Fibroblast of lung (primary cell): Measurements from ENCODE around the gene CAPZB. TPM values are rescaled to one million over a fixed set of nuclear protein-coding genes. Genes with fewer than 3 reads are reported as not detected.

Source experiments
- DNase-seq, 2 donors: peaks; one replicate each; pipeline versions ENCODE4 v3.0.0 to v3.0.0-alpha.2; 2010; ENCODE audit warnings: low read depth in 2 of 2
- H2AFZ ChIP-seq: 2 replicates; pipeline ENCODE4 v1.5.1; 2012; ENCODE audit warnings: low read length, control low read depth, inconsistent platforms
- H3K27ac ChIP-seq: 2 replicates; pipeline ENCODE4 v1.5.1; 2011; ENCODE audit warnings: low read length, control low read depth; ENCODE audit not compliant: insufficient read depth
- H3K27me3 ChIP-seq: 2 replicates; pipeline ENCODE4 v1.5.1; 2011; ENCODE audit warnings: mild to moderate bottlenecking, low read length; ENCODE audit not compliant: control insufficient read depth, insufficient read depth
- H3K36me3 ChIP-seq: 2 replicates; pipeline ENCODE4 v1.5.1; 2011; ENCODE audit warnings: low read length; ENCODE audit not compliant: control insufficient read depth, insufficient read depth
- H3K4me1 ChIP-seq: 2 replicates; pipeline ENCODE4 v1.5.1; 2011; ENCODE audit warnings: low read length; ENCODE audit not compliant: control insufficient read depth, insufficient read depth; ENCODE audit errors: extremely low read depth
- H3K4me2 ChIP-seq: 2 replicates; pipeline ENCODE4 v1.5.1; 2011; ENCODE audit warnings: low read length, control low read depth; ENCODE audit not compliant: insufficient read depth; ENCODE audit errors: extremely low read depth
- H3K4me3 ChIP-seq, 4 experiments: fragments of 200-600 bp in 1 of 4; sonication (generic) in 1 of 4; replicated peaks in 1 of 4; 2 replicates each; pipeline ENCODE4 v1.5.1; 2011 to 2016; ENCODE audit warnings: low read length in 4 of 4, low read depth in 3 of 4, mild to moderate bottlenecking in 3 of 4, control low read depth in 2 of 4, inconsistent platforms in 1 of 4, mixed read lengths in 1 of 4; ENCODE audit not compliant: insufficient read depth in 1 of 4; ENCODE audit errors: control extremely low read depth in 1 of 4
- H3K79me2 ChIP-seq: 2 replicates; pipeline ENCODE4 v1.5.1; 2012; ENCODE audit warnings: mild to moderate bottlenecking, low read length, inconsistent platforms; ENCODE audit not compliant: control insufficient read depth, insufficient read depth
- H3K9ac ChIP-seq: 2 replicates; pipeline ENCODE4 v1.5.1; 2011; ENCODE audit warnings: mild to moderate bottlenecking, low read length, control low read depth; ENCODE audit not compliant: insufficient read depth
- H3K9me3 ChIP-seq: 2 replicates; pipeline ENCODE4 v1.5.1; 2012; ENCODE audit warnings: low read depth, low read length; ENCODE audit not compliant: control insufficient read depth, insufficient read depth
- H4K20me1 ChIP-seq: 2 replicates; pipeline ENCODE4 v1.5.1; 2011; ENCODE audit warnings: low read length; ENCODE audit not compliant: control insufficient read depth, insufficient read depth; ENCODE audit errors: extremely low read depth
- CTCF ChIP-seq, 2 donors: IDR thresholded peaks in 1 of 2; conservative IDR thresholded peaks in 1 of 2; 1 replicate in 1 of 2; 2 replicates in 1 of 2; pipeline ENCODE4 v1.5.1; 2011 to 2012; ENCODE audit warnings: low read length in 2 of 2, control low read depth in 1 of 2, inconsistent platforms in 1 of 2, low read depth in 1 of 2, mild to moderate bottlenecking in 1 of 2
- EZH2 ChIP-seq: IDR thresholded peaks from 2 replicates; pipeline ENCODE4 v1.5.1; 2012; ENCODE audit warnings: low read length, control low read depth, mild to moderate bottlenecking; ENCODE audit errors: missing control alignments
- polyA plus RNA-seq, 2 donors: library from polyadenylated mRNA; depleted of rRNA in 1 of 2; stranded (reverse) in 1 of 2; unstranded in 1 of 2; fragments of >200 nt; gene quantifications; 2 replicates each; pipeline ENCODE4 v1.2.1, GENCODE V29; 2011 to 2012; ENCODE audit warnings: missing spikeins in 1 of 2
- total RNA-seq: library from RNA; depleted of rRNA; stranded (reverse); fragments of >200 nt; gene quantifications from 2 replicates; pipeline ENCODE4 v1.2.1, GENCODE V29; 2014

CAPZB gene
- total and polyA plus RNA-seq, 2 donors (not counting 1 experiment from before 2014, with no cell fraction given) = 104 to 495 TPM

- Histone ChIP-seq H2AFZ (no peak overlapping the region), H3K27me3 (no peaks in the 10 kb centered on the region), H3K79me2 (peaks cover 30% of the 10 kb centered on the region), H3K9ac (no peak overlapping the region), H3K4me2 (no peak overlapping the region), H3K36me3 (peaks cover 7% of the 10 kb centered on the region), H3K4me1 (peaks cover 16% of the 10 kb centered on the region), H4K20me1 (no peaks in the 10 kb centered on the region), H3K9me3 (no peaks in the 10 kb centered on the region), H3K4me3 (peak overlapping the region in 1 of 4 experiments; percentile 14), H3K27ac (peak overlapping the region; percentile 33)
- no peak for TF ChIP-seq CTCF (conservative IDR thresholded peaks at IDR 0.05 in 1 of 2, IDR thresholded peaks at IDR 0.05 in 1 of 2; ENCODE audit: low read depth in 1 of 2, low read length in 2 of 2)
- TF ChIP-seq EZH2 = no peak
- DNase-seq = no peak
Observed at GRCh38 chr1:19310061-19310460, 175.3 kb downstream of the CAPZB start.

DNA sequence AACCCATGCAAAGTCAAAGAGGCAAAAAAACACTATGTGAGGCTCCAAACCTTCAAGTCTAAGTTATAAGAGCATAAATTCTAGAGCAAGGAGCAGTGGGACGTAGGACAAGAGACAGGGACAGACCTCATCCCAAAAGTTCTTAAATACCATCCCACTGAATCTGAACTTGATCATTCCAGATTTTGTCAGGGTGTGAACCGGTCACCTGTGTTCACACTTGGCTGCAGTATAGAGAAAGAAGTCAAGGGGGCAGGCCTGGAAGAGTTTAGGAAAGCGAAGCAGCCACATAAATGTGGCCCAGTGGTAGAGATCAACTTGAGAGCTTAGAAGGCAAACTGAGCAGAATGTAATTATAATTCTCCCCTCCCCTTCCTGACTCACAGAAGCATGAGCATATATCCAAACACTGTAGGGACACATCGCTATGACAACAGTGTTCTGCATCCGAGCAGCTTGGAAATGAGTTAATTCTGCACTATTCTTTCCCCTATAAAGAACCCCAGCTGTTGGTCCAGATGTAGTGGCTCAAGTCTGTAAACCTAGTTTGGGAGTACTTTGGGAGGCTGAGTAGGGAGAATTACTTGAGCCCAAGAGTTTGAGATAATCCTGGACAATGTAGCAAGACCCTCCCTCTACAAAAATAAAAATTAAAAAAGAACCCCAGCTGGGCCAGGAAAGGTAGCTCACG lies 176.1 kb downstream of the CAPZB start:
- H4K20me1 ChIP-seq = no peaks in the 10 kb centered on the region
- peak overlapping the region; percentile 70 for H3K27ac ChIP-seq
- peak; percentile 68 to 87 for DNase-seq
- H3K4me3 ChIP-seq = no peak overlapping the region
- peak overlapping the region; percentile 59 for H3K4me2 ChIP-seq
- H3K27me3 ChIP-seq = no peaks in the 10 kb centered on the region
- no peak overlapping the region for H2AFZ ChIP-seq
- H3K9me3 ChIP-seq = no peaks in the 10 kb centered on the region
- no peak overlapping the region for H3K9ac ChIP-seq
- peaks cover 30% of the 10 kb centered on the region for H3K79me2 ChIP-seq
- H3K36me3 ChIP-seq = peaks cover 7% of the 10 kb centered on the region
- TF ChIP-seq CTCF (conservative IDR thresholded peaks at IDR 0.05 in 1 of 2, IDR thresholded peaks at IDR 0.05 in 1 of 2; ENCODE audit: low read depth in 1 of 2, low read length in 2 of 2) (no peak), EZH2 (no peak)
- H3K4me1 ChIP-seq = peaks cover 16% of the 10 kb centered on the region

- no peaks in the 10 kb centered on the region for H3K27me3 ChIP-seq
- H3K4me2 ChIP-seq = peak overlapping the region; percentile 59
- peak overlapping the region; percentile 70 for H3K27ac ChIP-seq
- TF ChIP-seq EZH2 = no peak
- no peaks in the 10 kb centered on the region for H4K20me1 ChIP-seq
- H3K4me1 ChIP-seq = peaks cover 16% of the 10 kb centered on the region
- no peak overlapping the region for H2AFZ ChIP-seq
- peaks cover 26% of the 10 kb centered on the region for H3K79me2 ChIP-seq
- no peaks in the 10 kb centered on the region for H3K9me3 ChIP-seq
- no peak for DNase-seq
- peaks cover 7% of the 10 kb centered on the region for H3K36me3 ChIP-seq
- H3K9ac ChIP-seq = no peak overlapping the region
- no peak overlapping the region for H3K4me3 ChIP-seq
Observed at GRCh38 chr1:19308509-19308907, 176.8 kb downstream of the CAPZB start.
